ENCODE data around the gene NKX1-1.

GRCh38 chr4:1418494-1419285 lies 12.4 kb upstream of the NKX1-1 start:
- TF ChIP-seq POLR2AphosphoS5 (IDR thresholded peaks at IDR 0.05; ENCODE audit: insufficient read depth in 1 of 2, low read depth in 1 of 2), result no peak
- no peak for TF ChIP-seq CTCF (IDR thresholded peaks at IDR 0.05)
